Tibial artery (tissue), 4 donors: ENCODE measurements around the gene UBE2L5.

Experiments
- DNase-seq, 2 donors: peaks; one replicate each; pipeline ENCODE4 v3.0.0-alpha.2; 2019
- H3K27ac ChIP-seq, 2 donors: fragments of 200-600 bp; sonication (generic) in 1 of 2; 1 replicate in 1 of 2; 2 replicates in 1 of 2; pipeline ENCODE4 v1.5.1; 2018 to 2019; ENCODE audit warnings: mild to moderate bottlenecking in 1 of 2
- H3K27me3 ChIP-seq, 2 donors: fragments of 200-600 bp; sonication (generic) in 1 of 2; one replicate each; pipeline versions ENCODE4 v1.5.1 to v1.6.0; 2016 to 2019
- H3K36me3 ChIP-seq, 3 donors: fragments of 200-600 bp; sonication (generic) in 2 of 3; one replicate each; pipeline ENCODE4 v1.5.1; 2016 to 2019; ENCODE audit warnings: mild to moderate bottlenecking in 2 of 3
- H3K4me1 ChIP-seq, 4 donors: fragments of 200-600 bp; sonication (generic) in 2 of 4; 1 replicate in 3 of 4; 2 replicates in 1 of 4; pipeline ENCODE4 v1.5.1; 2016 to 2019
- H3K4me3 ChIP-seq, 2 donors: fragments of 200-600 bp; sonication (generic) in 1 of 2; 1 replicate in 1 of 2; 2 replicates in 1 of 2; pipeline ENCODE4 v1.5.1; 2018 to 2019; ENCODE audit warnings: mild to moderate bottlenecking in 2 of 2
- H3K9me3 ChIP-seq, 3 donors: fragments of 200-600 bp; sonication (generic) in 1 of 3; one replicate each; pipeline ENCODE4 v1.5.1; 2016 to 2019
- CTCF ChIP-seq, 2 experiments: fragments of 200-600 bp in 1 of 2; fragments of 450-650 bp in 1 of 2; IDR thresholded peaks; one replicate each; pipeline ENCODE4 v1.5.1; 2017 to 2019; ENCODE audit warnings: antibody characterized with exemption in 2 of 2, mild to moderate bottlenecking in 1 of 2, moderate library complexity in 1 of 2
- intact Hi-C: fragments of 100-400 bp; cut with DNase I; formaldehyde crosslinking; loops from one replicate; pipeline ENCODE4 v1.15.0; 2023; ENCODE audit warnings: low total_unique reads

Gene UBE2L5

GRCh38 chr13:30400376-30400775 is 21.9 kb upstream of the UBE2L5 start:
- TF ChIP-seq CTCF (IDR thresholded peaks at IDR 0.05) = no peak
- no peak for DNase-seq
- H3K4me3 ChIP-seq = no peak overlapping the region
- H3K36me3 ChIP-seq = no peaks in the 10 kb centered on the region
- intact Hi-C loops = no loop called here
- H3K4me1 ChIP-seq = no peaks in the 10 kb centered on the region
- no peaks in the 10 kb centered on the region for H3K9me3 ChIP-seq
- H3K27me3 ChIP-seq = no peaks in the 10 kb centered on the region
- no peak overlapping the region for H3K27ac ChIP-seq

GRCh38 chr13:30401347-30401746 is 20.9 kb upstream of the UBE2L5 start:
- H3K9me3 ChIP-seq = no peaks in the 10 kb centered on the region
- no peaks in the 10 kb centered on the region for H3K4me1 ChIP-seq
- H3K36me3 ChIP-seq = no peaks in the 10 kb centered on the region
- no peak overlapping the region for H3K27ac ChIP-seq
- intact Hi-C loops = no loop called here
- H3K27me3 ChIP-seq = no peaks in the 10 kb centered on the region
- no peak for TF ChIP-seq CTCF (IDR thresholded peaks at IDR 0.05)
- no peak for DNase-seq
- H3K4me3 ChIP-seq = no peak overlapping the region

DNA sequence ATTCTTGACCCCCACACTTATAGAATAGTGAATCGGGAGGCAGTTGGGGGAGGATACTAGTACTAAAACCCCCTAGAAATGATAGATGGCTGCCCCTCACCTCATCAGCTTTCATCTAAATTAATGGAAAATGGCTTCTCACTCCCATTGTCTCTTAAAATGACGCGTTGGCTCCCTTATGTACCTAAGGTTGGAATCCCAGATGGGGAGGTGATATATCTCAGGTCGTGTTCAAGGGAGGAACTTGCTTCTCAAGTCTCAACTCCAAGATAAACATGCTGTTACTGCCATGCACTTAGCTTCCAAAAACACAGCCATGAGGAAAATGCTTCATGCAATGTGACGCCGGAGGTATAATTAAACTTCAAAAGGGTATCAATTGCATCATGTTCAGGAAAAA is 18.8 kb upstream of the UBE2L5 start:
- DNase-seq = no peak
- Histone ChIP-seq H3K27me3 (no peaks in the 10 kb centered on the region), H3K4me1 (peaks cover 0 to 10% (median 3%) of the 10 kb centered on the region in 4 donors), H3K36me3 (no peaks in the 10 kb centered on the region), H3K27ac (no peak overlapping the region), H3K9me3 (no peaks in the 10 kb centered on the region), H3K4me3 (no peak overlapping the region)
- TF ChIP-seq CTCF (IDR thresholded peaks at IDR 0.05) = no peak
- intact Hi-C loops = no loop called here

DNA sequence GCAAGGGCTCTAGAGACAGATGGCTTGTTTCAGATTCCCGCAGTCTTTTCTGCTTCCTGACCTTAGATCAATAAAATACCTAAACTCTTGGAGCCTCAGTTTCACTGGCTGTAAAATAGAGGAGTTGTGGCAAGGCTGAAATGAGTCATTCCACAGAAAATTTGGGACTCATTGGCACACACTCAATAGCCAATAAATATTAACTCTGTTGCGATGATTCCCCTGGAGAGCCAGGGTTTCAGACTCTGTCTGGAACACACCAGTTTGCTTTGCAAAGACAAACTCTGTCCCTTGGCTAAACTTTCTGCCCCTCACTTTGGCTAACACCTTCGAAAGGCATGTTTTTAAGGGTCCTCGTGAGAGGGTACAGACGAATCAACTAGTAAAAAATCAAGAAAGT is 18.1 kb upstream of the UBE2L5 start:
- Histone ChIP-seq H3K27ac (no peak overlapping the region), H3K4me1 (peaks cover 0 to 18% (median 8%) of the 10 kb centered on the region in 4 donors), H3K4me3 (no peak overlapping the region), H3K27me3 (no peaks in the 10 kb centered on the region), H3K9me3 (no peaks in the 10 kb centered on the region), H3K36me3 (no peaks in the 10 kb centered on the region)
- intact Hi-C loops = no loop called here
- no peak for DNase-seq
- no peak for TF ChIP-seq CTCF (IDR thresholded peaks at IDR 0.05)

GRCh38 chr13:30406779-30407416 is 15.4 kb upstream of the UBE2L5 start:
- no peak for DNase-seq
- TF ChIP-seq CTCF (IDR thresholded peaks at IDR 0.05) = no peak
- H3K27me3 ChIP-seq = no peaks in the 10 kb centered on the region
- H3K27ac ChIP-seq = peak overlapping the region in 1 of 2 donors; percentile 95
- no peak overlapping the region for H3K4me3 ChIP-seq
- intact Hi-C loops = loop anchor here (5.0 kb wide), 2 partner anchors 210 to 395 kb away; partner anchors contain the start of gene USPL1
- H3K36me3 ChIP-seq = no peaks in the 10 kb centered on the region
- H3K4me1 ChIP-seq = peaks cover 0 to 33% (median 16%) of the 10 kb centered on the region in 4 donors
- no peaks in the 10 kb centered on the region for H3K9me3 ChIP-seq
